SU-DHL-6 (cell line): ENCODE measurements around the gene EEPD1.
"Not testable (repeated sequence)": the region's sequence is repeated elsewhere in the genome, so short reads cannot be mapped to it uniquely, and the experiment has no call there.

Source experiments
- H2AFZ ChIP-seq: fragments of 200-600 bp; sonication (generic); 2 replicates; pipeline ENCODE4 v1.6.1; 2014; ENCODE audit warnings: low read depth, mild to moderate bottlenecking, moderate library complexity, mixed read lengths, antibody characterized with exemption, low read length; ENCODE audit not compliant: severe bottlenecking
- H3F3A ChIP-seq: fragments of 200-600 bp; shearing (Covaris generic); 2 replicates; pipeline ENCODE4 v1.6.0; 2016; ENCODE audit warnings: antibody characterized with exemption, mild to moderate bottlenecking; ENCODE audit not compliant: insufficient read depth
- H3K27ac ChIP-seq: fragments of 200-600 bp; sonication (generic); 2 replicates; pipeline ENCODE4 v1.5.1; 2016; ENCODE audit warnings: low read depth, mild to moderate bottlenecking, low read length, moderate library complexity, mixed read lengths
- H3K27me3 ChIP-seq: fragments of 200-600 bp; sonication (generic), shearing (Covaris generic); 2 replicates; pipeline ENCODE4 v1.6.0; 2014; ENCODE audit warnings: mild to moderate bottlenecking, low read length
- H3K36me3 ChIP-seq: fragments of 200-600 bp; sonication (generic); 2 replicates; pipeline ENCODE4 v1.6.1; 2014; ENCODE audit warnings: mild to moderate bottlenecking, low read length, mixed read lengths
- H3K4me2 ChIP-seq: fragments of 300-600, 200-600 bp; shearing (Covaris generic), sonication (generic); 2 replicates; pipeline ENCODE4 v1.6.0; 2014; ENCODE audit warnings: low read length, low read depth, mild to moderate bottlenecking; ENCODE audit not compliant: poor library complexity, severe bottlenecking
- H3K4me3 ChIP-seq: fragments of 200-600 bp; sonication (generic); 2 replicates; pipeline ENCODE4 v1.5.1; 2014; ENCODE audit warnings: antibody characterized with exemption, low read length, mild to moderate bottlenecking, mixed read lengths; ENCODE audit not compliant: insufficient read depth, poor library complexity, severe bottlenecking
- H3K79me2 ChIP-seq: fragments of 200-600 bp; sonication (generic); 2 replicates; pipeline ENCODE4 v1.6.1; 2014; ENCODE audit warnings: mild to moderate bottlenecking, low read length, moderate library complexity; ENCODE audit not compliant: insufficient read depth
- H3K9ac ChIP-seq: fragments of 200-600 bp; sonication (generic); 2 replicates; pipeline ENCODE4 v1.7.0; 2014; ENCODE audit warnings: mild to moderate bottlenecking, low read length
- H3K9me2 ChIP-seq: fragments of 200-600 bp; sonication (generic); replicated peaks from 2 replicates; pipeline ENCODE4 v1.6.1; 2014; ENCODE audit warnings: low read length; ENCODE audit not compliant: insufficient read depth
- H3K9me3 ChIP-seq: fragments of 200-600 bp; sonication (generic); 2 replicates; pipeline ENCODE4 v1.6.1; 2014; ENCODE audit warnings: low read length, mixed read lengths; ENCODE audit not compliant: insufficient read depth
- H4K20me1 ChIP-seq: fragments of 200-600 bp; sonication (generic); 2 replicates; pipeline ENCODE4 v1.6.1; 2014; ENCODE audit warnings: low read depth, mild to moderate bottlenecking, antibody characterized with exemption, low read length, moderate library complexity, mixed read lengths
- EZH2phosphoT487 ChIP-seq: fragments of 200-600 bp; sonication (generic), shearing (Covaris generic); conservative IDR thresholded peaks from 2 replicates; pipeline ENCODE4 v1.6.1; 2018; ENCODE audit warnings: mild to moderate bottlenecking, antibody characterized with exemption, low read length, moderate library complexity, mixed read lengths
- TF ChIP-seq, protein P1 (sequence below): fragments of 200-600 bp; sonication (generic); IDR thresholded peaks from one replicate; pipeline ENCODE4 v1.5.1; 2017; ENCODE audit warnings: antibody characterized with exemption, mild to moderate bottlenecking, low read length, moderate library complexity; ENCODE audit not compliant: insufficient read depth, poor library complexity, severe bottlenecking

The EEPD1 gene

DNA sequence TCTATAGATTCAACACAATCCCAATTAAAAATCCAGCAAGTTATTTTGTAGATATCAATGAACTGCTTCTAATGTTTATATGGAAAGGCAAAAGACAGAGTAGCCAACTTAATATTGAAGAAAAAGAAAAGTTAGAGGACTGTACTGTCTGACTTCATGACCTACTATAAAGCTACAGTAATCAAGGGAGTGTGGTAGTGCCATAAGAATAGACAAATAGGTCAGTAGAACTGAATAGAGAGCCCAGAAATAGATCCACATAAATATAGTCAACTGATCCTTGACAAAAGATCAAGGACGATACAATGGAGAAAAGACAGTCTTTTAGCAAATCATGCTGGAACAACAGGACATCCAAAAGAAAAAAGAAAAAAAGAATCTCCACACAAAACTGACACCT lies 7.4 kb upstream of the EEPD1 start:
- no peaks in the 10 kb centered on the region for H3K27me3 ChIP-seq
- H3K36me3 ChIP-seq, result no peaks in the 10 kb centered on the region
- no peaks in the 10 kb centered on the region for H3F3A ChIP-seq
- H4K20me1 ChIP-seq, result no peaks in the 10 kb centered on the region
- H3K27ac ChIP-seq, result no peak overlapping the region
- no peaks in the 10 kb centered on the region for H3K79me2 ChIP-seq
- H3K4me3 ChIP-seq, result no peak overlapping the region
- H3K9ac ChIP-seq, result no peak overlapping the region
- no peaks in the 10 kb centered on the region for H3K9me3 ChIP-seq
- no peak for TF ChIP-seq EZH2phosphoT487
- TF ChIP-seq, protein P1, sequence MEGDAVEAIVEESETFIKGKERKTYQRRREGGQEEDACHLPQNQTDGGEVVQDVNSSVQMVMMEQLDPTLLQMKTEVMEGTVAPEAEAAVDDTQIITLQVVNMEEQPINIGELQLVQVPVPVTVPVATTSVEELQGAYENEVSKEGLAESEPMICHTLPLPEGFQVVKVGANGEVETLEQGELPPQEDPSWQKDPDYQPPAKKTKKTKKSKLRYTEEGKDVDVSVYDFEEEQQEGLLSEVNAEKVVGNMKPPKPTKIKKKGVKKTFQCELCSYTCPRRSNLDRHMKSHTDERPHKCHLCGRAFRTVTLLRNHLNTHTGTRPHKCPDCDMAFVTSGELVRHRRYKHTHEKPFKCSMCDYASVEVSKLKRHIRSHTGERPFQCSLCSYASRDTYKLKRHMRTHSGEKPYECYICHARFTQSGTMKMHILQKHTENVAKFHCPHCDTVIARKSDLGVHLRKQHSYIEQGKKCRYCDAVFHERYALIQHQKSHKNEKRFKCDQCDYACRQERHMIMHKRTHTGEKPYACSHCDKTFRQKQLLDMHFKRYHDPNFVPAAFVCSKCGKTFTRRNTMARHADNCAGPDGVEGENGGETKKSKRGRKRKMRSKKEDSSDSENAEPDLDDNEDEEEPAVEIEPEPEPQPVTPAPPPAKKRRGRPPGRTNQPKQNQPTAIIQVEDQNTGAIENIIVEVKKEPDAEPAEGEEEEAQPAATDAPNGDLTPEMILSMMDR, result no peak
- no peak overlapping the region for H2AFZ ChIP-seq
- no peak overlapping the region for H3K4me2 ChIP-seq
- H3K9me2 ChIP-seq, result no peaks in the 10 kb centered on the region

DNA sequence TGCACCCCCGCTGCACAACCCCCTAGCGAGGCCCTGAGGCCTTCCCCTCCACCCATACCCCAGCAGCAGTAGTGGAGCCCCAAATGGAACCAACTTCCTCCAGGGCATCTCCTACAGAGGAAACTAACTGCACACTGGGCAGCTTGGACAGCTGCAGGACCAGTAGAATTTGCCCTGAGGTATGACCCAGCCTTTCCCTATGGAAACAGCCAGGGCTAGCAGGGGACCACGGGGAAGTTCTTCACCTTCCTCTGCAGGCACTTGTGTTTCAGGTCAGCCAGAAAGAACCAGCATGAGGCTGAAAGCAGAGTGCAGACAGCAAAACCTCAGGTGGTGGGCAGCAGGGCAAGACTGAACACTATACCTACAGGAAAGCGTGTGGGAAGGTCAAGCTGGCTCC lies 5.7 kb upstream of the EEPD1 start:
- Histone ChIP-seq H3K4me2 (no peak overlapping the region), H3K9me2 (no peaks in the 10 kb centered on the region), H3K9ac (no peak overlapping the region), H3K36me3 (no peaks in the 10 kb centered on the region), H3K4me3 (no peak overlapping the region), H3K27me3 (no peaks in the 10 kb centered on the region), H4K20me1 (no peaks in the 10 kb centered on the region), H3F3A (no peaks in the 10 kb centered on the region), H3K27ac (no peak overlapping the region), H3K79me2 (no peaks in the 10 kb centered on the region), H2AFZ (no peak overlapping the region), H3K9me3 (no peaks in the 10 kb centered on the region)
- no peak for TF ChIP-seq EZH2phosphoT487
- TF ChIP-seq, protein P1, result no peak

DNA sequence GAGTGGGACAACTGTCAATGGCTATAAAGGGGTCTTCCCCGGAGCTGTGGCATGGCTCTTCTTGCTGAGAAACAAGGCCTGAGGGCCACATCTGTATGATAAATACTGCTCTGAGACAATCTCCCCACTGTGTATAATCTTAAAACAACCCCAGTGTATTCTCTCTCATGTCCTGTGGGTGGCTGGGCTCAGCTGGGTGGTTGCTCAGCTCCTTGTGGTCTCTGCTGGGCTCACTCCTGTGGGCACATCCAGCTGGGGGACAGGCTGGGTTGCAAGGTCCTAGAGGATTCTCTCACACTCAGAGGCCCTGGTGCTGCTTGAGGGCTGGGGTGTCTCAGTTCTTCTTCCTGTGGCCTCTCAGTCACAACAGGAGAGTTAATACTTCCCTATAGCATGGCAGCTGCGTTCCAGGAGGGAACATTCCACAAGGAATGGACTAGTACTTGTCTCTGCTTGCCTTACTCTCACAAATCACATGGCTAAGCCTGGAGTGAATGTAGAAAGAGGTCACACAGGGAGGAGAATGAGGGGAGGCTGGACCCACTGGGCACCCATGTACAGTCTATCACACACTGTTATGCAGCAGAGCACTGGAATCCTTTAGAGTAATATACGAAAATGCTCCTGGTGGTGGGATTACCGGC lies 4.5 kb upstream of the EEPD1 start:
- H2AFZ ChIP-seq, result no peak overlapping the region
- no peaks in the 10 kb centered on the region for H3F3A ChIP-seq
- no peak overlapping the region for H3K9ac ChIP-seq
- H3K4me2 ChIP-seq, result no peak overlapping the region
- H3K9me3 ChIP-seq, result no peaks in the 10 kb centered on the region
- no peak for TF ChIP-seq EZH2phosphoT487
- TF ChIP-seq, protein P1, result no peak
- H3K36me3 ChIP-seq, result no peaks in the 10 kb centered on the region
- no peaks in the 10 kb centered on the region for H4K20me1 ChIP-seq
- peaks cover 5% of the 10 kb centered on the region for H3K79me2 ChIP-seq
- H3K27ac ChIP-seq, result no peak overlapping the region
- H3K9me2 ChIP-seq, result no peaks in the 10 kb centered on the region
- H3K4me3 ChIP-seq, result no peak overlapping the region
- H3K27me3 ChIP-seq, result no peaks in the 10 kb centered on the region

DNA sequence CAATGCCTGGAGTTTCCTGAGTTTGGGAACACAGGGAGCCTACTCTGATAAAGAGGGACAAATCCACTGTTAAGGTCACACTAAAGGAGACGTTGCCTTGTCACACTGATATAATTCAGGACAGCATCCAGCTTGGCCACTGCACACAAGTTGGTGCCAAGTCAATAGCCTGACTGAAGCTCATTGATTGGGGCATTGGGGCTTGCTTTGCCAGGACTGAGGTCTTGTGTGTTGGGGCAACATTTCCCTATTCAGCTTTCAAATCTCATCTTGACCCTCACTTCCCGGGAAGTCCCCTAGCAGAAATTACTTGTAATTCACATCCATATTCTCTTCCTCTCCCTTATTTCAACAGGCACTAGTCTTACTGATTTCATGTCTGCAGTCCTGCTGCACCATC lies 3.8 kb upstream of the EEPD1 start:
- not testable (repeated sequence) for H3F3A ChIP-seq, H3K27me3 ChIP-seq, H3K9me2 ChIP-seq, H3K4me3 ChIP-seq, H3K4me2 ChIP-seq, H2AFZ ChIP-seq, H3K36me3 ChIP-seq, H4K20me1 ChIP-seq, H3K9me3 ChIP-seq, H3K27ac ChIP-seq, H3K9ac ChIP-seq
- peaks cover 12% of the 10 kb centered on the region for H3K79me2 ChIP-seq
